HG03520 (cell line): Measurements from ENCODE around the gene AGAP1.

Experiments
- ATAC-seq: cut with Tn5 transposase; IDR thresholded peaks from one replicate; pipeline ENCODE4 v1.9.1; 2021; ENCODE audit warnings: mild to moderate bottlenecking, moderate library complexity; ENCODE audit not compliant: unreplicated experiment

The AGAP1 gene

DNA sequence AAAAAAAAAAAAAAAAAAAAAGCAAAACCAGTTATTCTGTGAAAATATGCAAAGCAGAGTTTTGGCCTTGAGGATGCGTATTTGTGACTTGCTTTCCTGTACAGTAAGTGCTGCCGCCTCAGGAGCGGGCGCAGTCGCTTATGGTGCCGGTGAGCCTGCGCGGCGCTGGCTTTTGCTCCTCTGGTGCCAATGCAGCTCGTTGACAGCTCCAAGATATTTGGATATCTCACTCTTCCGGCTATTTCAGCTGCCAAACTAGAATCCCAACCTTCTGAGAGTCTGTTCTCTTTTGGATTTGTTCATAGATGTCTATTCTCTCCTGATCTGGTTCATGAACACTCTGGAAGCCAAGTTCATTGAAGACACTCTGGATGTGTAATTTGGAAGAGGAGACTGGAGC, 184.1 kb downstream of the AGAP1 start:
- no peak for ATAC-seq

DNA sequence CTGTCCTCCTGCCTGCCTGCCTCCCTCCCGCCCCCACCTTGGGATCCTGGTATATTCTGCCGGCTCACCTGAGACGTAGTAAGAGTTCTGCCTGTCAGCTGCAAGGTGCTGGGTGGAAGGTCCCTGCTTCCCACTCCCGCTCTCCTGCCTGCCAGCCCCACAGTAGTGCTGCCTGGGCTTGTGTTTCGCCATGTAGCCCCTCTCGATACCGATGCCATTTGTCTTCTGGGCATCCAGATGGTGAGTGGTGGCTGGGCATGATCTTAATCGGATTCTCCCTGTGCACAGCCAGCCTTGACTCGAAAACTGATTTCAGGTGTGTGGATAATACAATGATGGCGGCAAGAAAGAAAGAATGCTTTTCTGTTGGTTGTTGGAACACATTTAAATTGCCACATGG, 184.9 kb downstream of the AGAP1 start:
- no peak for ATAC-seq

DNA sequence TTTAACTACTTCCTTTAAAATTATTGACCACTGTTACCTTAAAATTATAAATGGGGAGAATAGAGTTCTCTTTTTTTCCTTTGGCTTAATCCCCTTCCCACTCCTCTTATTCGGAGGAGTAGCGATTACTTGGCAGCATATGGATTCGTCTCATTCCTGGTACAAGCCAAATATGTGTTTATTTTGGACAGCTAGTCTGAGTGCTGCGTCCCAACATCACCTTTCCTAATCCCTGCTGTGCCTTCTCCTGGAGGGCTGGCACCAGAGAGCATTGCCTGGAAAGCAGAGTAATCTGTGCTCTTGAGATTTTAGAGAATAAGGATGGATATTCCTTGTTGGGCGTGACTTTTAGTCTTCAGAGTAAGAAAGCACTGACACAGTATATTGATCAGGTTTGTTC, 185.6 kb downstream of the AGAP1 start:
- ATAC-seq: no peak

DNA sequence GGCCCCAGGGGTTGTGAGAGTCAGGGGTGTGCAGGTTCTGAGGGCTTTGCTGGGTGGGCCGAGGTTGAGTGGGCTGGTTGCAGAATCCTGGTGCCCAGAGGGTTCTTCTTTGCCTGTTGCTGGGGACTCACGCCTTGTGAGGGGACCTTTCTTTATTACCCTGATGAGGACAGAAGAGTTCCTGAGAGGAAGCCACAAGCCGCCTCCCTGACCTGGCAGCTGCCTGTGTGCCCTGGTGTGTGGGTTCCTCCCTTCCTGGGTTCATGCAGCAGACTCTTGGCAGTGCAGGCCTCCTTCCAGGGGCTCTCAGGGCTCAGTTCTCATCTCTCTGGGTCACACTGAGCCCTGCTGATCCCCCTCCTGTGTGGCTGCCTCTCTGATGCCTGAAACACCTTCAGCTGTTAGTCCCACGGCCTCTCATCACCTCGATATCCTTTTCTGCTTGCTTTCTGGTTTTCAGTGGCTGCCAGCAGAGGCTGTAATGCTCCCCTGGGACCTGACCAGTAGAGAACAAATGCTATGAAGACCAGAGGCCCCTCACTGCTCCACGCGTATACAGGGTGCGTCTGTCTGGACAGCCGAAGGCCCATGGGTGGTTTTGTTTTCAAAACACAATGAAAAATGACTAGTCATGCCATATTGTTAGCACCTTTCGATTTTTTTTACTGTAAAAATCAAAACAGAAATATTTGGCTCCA, 191.3 kb downstream of the AGAP1 start:
- no peak for ATAC-seq

DNA sequence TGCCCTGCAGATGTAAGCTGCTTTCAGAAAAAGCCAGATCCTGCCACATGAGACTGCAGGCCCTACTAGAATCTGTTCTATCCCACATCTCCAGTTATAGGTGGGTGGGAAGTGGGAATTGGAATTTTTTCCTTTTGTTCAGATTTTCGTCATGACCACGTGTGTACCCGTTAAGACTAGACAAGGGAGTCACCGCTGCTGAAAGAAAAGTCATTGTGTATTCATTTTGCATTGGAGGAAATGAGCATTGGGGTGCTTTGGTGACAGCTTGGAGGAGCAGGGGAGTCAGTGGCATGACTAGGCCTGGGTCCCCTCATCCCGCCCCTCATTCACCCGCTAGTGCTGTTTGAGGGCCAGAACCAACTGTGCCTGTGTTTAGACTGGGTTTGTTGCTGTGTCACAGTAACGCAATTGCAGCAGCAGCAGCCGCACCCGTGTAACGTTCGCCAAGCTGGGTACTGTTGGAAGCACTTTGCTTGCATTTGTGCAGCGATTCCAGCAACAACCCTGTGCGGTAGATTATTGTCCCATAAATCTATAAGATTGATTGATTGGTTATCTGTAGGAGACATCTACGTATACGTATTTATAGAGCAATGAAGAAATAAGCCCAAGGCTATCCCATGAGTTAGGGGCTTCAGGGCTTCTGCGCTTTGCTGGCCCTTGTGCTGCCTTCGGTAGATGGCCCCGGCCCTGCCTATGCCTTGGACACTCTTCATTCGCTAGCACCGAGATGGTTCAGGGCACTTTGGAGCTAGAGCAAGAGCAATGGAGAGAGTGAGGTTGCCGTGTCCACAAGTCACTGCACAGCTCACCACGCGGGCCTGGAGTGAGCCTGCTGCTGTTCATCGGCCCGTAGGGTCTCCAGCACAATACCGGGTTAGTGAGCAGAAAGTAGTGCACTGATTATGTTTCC, 194.9 kb downstream of the AGAP1 start:
- no peak for ATAC-seq

DNA sequence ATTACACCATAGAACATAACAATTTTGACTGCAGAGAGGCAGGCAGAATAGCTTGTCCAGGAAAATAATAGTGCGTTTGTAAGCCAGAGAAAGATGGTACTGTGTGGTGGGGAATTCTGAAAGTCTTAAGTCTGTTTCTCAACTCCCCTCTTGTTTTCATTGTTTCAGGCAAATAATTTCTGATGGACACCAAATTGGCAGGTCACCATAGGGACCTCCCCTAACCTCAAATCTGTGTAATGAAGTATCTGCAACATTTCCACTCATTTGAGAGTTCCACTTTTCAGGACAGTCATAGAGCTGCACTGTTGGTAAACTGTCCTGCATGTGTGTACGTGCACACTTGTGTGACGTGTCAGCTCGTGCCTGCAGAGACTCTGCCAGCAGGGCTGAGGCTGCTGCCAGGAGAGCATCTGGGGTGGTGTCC, 195.6 kb downstream of the AGAP1 start:
- no peak for ATAC-seq

DNA sequence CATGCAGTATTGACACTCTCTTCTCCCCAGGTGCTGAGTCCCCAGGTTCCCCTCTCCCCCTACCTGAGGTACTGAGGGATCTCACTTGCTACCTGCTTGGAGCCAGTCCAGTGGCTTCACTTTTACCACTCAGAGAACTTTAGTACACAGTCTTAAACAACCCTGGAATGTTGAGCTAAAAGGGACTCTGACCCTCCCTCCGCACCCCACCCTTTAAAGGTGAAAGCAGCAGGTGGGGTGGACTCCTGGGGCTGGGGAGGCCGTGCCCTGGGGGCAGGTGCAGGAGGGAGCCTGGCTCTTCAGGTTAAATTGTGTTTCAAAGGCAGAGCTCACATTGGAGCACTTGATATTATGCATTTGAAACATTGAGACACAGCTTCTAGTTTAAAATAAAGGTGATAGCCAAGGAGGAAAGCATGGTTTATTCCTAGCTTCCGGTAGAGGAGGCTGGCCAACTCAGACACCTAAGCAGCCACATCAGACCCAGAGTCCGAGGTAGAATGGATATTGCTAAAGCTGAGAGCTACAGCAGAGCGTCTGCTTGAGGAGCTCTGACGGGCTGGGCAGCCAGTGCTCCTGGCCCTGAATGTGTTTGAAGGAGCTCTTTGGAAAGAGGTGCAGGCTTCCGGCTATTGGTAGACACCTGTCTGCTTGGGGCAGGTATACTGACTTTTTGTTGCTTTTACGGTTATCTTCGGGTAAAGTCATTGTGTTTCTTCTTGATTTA, 196.4 kb downstream of the AGAP1 start:
- ATAC-seq: no peak

DNA sequence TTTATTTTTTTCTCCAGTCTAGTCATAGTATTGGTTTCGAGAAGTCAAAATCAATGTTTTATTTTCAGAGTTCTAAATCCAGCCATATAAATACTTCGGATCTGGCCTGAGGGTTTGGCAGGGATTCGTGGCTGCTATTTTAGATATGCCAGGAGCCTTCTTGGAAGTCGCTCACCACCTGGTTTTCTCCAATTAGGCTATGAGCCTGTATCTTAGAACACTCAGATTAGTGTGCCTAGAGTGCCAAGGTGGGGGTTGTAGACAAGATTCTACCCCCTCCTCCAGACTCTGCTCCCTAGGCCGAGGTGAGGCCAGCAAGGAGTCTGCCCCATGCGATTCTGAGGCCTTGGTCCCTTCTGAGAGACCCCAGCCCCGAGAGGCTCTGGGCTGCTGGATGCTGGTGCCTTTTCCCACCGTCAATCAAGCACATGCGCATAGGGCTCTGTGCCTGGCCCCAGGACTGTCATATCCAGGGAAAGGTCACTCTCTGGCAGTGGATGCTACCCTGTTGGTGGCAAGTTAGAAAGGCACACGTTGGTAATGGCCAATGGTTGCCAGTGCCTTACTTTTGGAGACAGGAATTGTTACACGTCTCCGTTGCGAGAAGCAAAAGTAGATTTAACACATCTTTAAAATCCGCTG, 197.1 kb downstream of the AGAP1 start:
- no peak for ATAC-seq

DNA sequence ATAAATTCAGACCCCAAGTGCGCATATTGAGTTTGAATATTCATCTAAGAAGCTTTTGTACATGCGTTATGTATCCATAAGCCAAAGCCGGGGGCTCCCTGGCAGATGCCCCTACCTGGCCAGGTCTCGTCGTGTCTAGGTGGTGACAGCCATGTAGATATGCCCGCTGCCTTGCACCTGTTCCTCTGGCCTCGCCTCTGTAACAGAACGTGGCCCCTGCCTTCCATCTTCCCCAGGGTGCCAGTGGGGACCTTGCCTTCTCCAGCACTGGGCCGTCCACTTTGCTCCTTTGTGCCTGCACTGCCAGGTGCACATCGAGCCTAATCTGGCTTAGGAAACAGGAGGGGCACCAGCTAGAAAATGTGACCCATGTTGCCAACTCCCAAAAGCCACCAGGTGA, 198.2 kb downstream of the AGAP1 start:
- ATAC-seq: no peak

DNA sequence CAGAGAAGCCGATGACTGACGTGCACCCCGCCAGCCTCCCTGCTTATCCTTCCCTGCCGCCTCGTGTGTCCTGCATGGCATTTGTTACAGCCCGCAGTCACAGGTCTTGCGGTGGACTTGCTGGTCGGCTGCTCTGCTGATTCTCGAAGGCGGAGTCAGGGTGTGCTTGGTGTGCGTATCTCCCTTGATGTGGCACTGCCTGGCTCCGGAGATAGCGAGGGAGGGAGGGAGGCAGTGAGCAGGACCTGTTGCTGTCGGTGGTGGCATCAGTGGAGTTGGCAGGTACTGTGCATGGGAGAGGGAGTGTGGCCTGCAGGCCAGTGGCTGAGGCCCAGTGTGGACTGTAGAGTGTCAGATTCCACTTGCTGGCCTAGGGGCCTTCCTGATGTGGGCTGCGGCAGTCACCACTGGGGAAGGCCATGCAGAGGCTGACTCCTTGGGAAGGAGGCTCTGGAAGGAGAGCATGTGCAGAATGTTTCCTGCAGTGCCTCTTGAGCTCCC, 198.9 kb downstream of the AGAP1 start:
- ATAC-seq: no peak

DNA sequence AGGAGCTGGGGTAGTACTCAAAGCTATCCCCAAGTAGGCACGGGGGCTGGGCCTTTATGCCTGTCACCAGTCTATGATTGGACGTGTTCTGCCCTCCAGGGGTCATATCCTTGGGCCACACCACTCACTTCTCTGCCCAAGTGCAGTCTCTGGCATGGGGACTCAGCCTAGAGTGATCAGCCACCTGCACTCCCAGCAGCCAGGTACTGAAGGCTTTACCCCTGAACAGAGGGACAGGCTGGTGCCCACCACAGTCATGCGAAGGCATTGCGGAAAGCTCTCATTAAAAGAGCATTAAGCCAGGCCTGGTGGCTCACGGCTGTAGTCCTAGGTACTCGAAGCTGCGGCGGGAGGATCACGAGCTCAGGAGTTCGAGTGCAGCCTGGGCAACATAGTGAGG, 199.4 kb downstream of the AGAP1 start:
- ATAC-seq: no peak

DNA sequence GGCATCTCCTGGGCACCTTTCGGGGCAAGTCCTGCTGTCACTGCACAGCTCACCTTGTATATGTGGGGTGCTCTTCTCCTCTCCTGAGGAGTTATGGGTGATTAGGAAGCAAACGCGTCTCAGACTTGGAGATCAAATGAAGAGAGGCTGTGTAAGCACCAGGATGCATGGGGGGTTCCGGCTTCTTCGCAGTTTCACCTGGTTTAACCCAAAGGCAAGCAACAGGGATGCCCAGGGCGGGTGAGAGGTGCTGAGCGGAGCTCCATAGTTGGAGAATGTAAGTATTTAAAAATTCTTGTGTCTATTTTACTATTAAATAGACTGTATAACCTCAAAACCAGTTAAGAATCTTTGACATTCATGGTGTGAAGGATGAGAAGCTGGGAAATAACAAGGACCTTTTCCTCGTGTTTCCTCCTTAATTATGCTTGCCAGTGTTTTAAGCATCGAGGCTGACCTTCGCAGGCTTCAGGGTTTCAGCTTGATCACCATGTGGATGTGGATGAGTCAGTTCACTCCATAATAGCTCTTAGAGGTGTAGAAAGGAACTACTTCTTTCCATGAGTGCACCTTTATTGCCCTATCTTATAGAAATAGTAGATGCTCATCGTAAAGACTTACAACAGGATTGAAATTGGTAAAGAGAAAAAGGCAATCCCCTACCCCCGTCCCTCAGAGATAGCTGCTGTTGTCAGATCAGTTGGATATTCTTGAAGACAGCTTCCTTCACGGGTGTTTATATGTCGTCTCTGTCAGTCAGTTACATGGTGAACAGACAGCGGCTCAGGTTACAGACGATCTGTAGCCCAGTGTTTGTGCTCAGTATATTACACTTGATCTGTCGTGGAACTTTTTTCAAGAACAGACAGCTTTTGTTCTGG, 201.1 kb downstream of the AGAP1 start:
- no peak for ATAC-seq

DNA sequence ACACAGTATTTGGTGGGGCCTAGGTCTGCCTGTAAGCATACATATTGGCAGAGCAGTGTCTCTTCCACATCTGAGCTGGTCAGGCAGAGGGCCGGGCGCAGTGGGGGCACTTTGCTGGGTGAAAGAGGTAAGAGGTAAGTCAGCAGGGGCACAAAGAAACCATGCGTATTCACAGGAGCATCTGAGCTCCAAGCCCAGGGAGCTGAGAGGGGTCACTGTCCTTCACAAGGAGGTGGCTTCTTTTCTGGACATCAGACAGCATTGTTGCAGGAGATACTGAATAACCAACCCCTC, 201.7 kb downstream of the AGAP1 start:
- no peak for ATAC-seq

DNA sequence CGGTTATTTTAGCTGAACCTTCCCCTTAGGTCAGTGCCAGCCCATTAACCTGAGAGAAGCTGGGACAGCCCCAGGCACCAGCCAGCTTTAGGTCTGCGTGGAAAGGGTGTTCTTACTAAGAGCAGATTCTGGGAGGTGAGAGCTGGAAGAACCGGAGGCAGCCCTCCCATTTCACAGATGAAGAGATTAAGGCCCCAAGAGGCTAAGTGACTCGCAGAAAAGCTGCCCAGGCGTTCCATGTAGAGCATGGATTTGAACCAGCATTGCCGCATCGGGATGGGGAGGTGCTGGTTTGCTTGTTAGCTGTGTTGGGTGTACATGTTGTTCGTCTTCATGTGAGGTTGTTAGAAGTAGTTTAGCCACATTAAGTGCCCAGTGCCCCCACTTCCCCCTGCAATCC, 203.2 kb downstream of the AGAP1 start:
- no peak for ATAC-seq

DNA sequence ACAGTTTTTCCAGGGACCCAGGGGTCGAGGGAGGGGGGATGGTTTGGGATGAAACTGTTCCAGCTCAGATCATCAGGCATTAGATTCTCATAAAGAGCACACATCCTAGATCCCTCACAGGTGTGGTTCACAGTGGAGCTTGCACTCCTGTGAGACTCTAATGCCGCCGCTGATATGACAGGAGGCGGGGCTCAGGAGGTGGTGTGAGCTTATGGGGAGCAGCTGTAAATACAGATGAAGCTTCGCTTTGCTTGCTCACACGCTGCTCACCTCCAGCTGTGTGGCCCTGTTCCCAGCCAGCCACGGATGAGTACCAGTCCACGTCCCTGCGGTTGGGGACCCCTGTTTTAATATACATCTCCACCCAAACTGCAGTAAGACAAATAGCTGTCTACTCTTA, 204.2 kb downstream of the AGAP1 start:
- no peak for ATAC-seq

DNA sequence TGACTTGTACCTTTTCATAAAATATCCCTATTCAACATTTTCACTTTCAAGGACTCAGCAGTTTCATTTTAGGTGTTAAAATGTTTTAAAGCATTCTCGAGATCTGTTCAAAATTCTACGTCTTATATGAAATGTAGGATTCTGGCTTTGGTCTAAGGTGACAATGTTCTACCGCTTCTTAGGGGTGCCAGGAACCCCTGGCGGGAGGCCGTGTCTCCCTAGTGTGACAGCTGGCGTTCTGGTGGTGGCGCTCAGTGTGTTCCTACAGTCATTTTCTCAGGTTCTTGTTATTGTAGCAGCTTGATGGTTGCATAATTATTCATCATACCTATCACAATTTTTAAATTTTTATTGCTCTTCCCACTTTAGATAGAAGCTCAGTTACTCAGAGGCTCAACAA, 204.6 kb downstream of the AGAP1 start:
- ATAC-seq: no peak

DNA sequence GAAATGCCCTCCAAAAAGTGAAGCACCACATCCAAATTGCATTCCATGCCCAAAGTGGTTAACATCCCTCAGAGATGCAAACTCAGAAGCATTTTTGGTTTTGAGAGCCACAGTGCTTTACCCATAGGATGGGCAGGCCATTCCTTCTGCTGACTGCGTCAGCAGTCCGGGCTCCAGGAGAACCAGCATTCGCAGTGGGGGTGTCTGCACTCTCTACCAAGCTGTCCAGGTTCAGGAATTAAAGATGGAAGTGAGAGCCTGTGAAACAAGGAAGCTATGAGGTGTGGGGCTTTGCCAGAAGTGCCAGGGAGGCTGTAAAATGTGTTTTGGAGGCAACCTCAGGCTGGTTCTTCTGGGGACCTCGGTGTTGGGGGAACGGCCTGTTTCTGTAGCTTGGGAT, 205.7 kb downstream of the AGAP1 start:
- no peak for ATAC-seq

DNA sequence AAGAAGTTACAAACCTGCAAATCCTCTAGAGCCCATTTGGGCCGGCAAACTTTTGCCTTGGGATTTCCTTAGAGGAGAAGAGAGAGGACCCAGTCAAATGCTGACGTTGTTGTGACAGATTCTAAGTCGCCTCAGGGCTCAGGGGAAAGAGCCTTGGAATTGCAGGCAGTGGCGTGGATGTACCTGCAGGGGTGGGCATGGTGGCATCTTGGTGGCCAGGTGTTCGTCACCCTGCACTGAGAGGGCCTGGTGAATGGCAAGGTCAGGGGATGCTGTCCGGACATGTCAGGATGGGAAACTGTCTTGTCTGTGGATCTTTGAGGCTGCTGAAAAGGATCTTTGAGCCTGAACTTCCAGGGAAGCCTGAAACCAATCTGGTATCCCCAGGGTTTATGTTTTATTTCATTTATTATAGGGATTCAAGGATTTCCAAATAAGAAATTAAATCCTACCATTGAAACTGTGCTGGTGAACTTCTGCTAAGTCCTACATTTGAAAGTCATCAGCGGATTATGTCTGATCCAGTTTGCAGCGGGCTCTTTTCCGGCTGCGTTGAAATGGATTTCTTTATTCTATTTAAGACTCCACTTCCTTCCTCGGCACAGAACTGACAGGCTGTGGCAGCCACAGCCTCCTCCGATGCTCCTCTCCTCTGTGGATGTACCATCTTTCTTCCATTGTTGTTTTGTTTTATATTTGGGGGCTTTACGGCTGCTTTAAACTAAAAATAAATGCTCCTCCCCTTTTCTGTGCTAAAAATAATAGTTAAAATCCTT, 207.6 kb downstream of the AGAP1 start:
- ATAC-seq: no peak

DNA sequence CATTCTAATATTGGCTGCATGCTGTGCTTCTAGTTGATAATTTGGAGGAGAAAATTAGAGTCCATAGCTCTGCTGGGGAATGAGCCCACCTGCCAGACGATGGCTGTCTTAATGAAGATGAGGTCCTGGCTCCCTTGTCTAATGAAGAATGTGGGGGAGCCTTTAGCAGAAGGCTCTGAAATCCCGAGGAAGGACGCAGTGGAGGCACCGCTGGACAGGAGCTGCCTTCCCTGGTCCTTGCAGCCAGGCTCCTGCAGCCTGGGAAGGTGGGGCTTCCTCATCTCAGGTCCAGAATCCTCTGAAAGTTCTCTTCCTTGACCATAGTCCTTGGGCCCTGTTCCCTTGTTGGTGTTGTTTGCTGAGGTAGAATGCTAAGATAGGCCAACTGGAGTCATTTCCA, 208.3 kb downstream of the AGAP1 start:
- ATAC-seq: no peak
